Non-pigmented ciliary epithelial cell (primary cell): ENCODE data around the gene TNFRSF12A.

Experiments
- DNase-seq: peaks from one replicate; pipeline ENCODE4 v3.0.0-alpha.2; 2010; ENCODE audit warnings: low read depth

TNFRSF12A gene

GRCh38 chr16:3026609-3027488 lies 6.7 kb downstream of the TNFRSF12A start:
- no peak for DNase-seq

DNA sequence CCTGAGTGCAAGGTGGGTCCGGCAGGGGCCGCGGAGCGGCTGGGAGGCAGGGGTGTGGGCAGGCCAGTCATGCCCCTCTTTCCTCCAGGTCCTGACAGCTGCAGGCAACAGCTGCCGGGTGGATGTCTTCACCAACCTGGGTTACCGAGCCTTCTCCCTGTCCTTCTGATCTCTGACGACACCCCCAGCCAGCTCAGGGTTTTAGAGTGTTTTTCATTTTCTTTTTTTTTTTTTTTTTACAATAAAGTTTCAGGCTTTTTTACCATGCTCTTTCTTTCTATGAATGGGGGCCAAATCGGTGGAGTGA lies 7.3 kb downstream of the TNFRSF12A start:
- DNase-seq: no peak

- DNase-seq: peak; percentile 17
These were observed 8.0 kb downstream of the TNFRSF12A start for GRCh38 chr16:3027983-3028715.

GRCh38 chr16:3028716-3029319 lies 8.7 kb downstream of the TNFRSF12A start:
- DNase-seq: no peak

- no peak for DNase-seq
These were observed 9.5 kb downstream of the TNFRSF12A start for GRCh38 chr16:3029491-3030221.

GRCh38 chr16:3030222-3031212 lies 10.3 kb downstream of the TNFRSF12A start:
- no peak for DNase-seq

- DNase-seq: no peak
These were observed 12.5 kb downstream of the TNFRSF12A start for GRCh38 chr16:3032624-3033023.

DNA sequence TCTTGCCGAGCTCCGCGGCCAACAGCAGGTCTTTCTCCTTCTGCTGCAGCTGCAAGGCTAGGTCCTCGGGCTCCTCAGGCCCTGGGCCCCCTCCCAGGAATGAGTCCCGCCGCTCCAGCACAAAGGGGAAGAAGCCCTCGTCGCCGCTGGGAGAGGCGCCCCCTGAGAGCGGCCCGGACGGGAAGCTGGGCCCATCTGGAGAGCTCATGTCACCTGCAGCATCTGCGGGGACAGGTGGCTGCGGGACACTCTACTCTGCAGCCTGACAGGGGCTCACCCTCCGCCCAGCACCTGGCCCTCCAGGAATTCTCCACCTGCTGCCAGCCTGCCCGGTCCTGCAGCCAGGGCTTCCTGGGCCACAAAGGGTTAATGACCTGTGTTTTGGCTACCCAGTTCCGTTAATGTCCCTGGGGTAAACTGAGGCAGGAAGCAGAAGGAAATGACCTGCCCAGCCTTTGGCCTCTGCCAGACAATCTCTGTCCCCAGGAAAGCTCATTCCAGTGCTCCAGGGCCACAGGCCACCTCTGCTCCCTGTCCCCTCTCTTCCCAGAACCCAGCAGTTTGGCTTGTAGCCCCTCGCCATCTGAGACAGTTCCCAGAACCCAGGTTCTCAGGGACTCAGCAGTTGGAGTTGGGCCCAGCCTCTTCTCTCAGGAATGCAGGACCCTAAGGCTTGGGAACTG lies 15.3 kb downstream of the TNFRSF12A start:
- no peak for DNase-seq

- no peak for DNase-seq
These were observed 16.0 kb downstream of the TNFRSF12A start for GRCh38 chr16:3035972-3036725.

DNA sequence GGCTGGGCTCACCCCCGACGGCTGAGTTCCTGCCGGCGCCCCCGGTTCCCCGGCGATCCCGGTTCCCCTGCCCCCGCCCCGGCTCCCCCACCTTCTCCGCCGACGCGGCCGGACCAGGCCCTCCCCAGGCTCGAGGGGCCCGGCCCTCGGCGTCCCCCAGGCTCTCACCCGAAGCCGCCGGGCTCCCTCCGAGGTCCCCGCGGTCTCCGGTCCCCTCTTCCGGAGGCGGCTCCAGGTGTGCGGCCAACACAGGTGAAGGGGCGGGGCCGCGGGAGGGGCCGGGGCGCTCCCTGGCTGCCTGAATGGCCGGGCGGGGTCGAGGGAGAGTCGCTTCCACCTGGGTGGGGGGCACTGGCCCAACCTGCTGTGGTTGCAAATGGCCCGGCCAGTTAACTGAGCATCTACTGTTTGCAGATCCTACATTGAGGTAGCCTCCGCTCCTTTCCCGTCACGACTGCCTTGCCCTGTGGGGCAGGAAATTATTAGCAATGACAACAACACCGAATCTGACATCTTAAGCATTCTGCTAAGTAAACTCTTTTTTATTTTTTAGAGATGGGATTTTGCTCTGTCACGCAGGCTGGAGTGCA lies 16.7 kb downstream of the TNFRSF12A start, which contains the start of gene BICDL2:
BICDL2 (minus strand) TSS at position 219 of the 590 bp plus-strand sequence. CDS start 1,448 bp downstream, outside the sequence.
- no peak for DNase-seq

DNA sequence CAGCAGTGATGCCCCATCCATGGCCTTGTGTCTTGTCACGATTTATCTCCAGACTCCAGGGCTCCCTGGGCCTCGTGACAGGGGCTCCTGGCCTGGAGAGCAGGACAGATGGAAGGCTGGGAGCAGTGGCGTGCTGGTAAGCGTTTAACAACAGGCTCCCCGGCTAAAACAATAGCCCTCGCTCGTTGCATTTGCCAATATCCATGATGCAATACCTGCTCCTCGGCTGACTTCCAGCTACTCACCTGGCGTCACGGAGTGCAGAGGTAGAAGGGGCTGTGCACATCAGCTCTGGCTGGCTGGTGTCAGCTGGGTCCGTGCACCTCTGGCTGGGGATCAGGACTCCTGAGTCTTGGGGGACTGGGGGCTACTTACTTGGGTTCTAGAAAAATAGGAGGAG lies 18.1 kb downstream of the TNFRSF12A start:
- no peak for DNase-seq

GRCh38 chr16:3038896-3039295 lies 18.7 kb downstream of the TNFRSF12A start:
- DNase-seq: no peak

DNA sequence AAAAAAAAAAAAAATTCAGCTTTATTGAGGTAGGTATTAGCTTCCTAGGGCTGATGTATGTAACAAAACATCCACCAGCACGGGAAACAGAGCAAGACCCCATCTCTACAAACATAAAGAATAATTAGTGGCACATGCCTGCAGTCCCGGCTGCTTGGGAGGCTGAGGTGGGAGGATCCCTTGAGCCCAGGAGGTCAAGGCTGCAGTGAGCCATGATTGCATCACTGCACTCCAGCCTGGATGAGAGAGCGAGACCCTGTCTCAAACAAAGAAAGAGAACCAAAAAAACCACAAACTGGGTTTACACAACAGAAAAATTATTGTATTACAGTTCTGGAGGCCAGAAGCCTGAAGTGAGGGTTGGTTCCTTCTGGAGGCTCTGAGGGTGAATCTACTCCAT lies 22.2 kb downstream of the TNFRSF12A start:
- no peak for DNase-seq

DNA sequence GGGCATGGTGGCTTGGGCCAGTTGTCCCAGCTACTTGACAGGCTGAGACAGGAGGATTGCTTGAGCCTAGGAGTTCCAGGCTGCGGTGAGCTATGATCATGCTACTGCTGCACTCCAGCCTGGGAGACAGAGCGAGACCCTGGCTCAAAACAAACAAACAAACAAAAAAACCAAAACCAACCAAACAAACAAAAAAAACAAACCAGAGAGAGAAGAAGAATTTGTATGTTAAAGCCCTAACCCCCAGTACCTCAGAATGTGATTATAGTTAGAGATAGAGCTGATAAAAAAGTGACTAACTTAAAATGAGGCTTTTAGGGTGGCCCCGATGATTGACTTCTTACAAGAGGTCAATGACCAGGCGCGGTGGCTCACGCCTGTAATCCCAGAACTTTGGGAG lies 24.5 kb downstream of the TNFRSF12A start:
- DNase-seq: no peak

- no peak for DNase-seq
These were observed 25.8 kb downstream of the TNFRSF12A start, which contains the start of gene MMP25 for GRCh38 chr16:3045758-3046640. Gene MMP25 (plus strand): TSS chr16:3046561. CDS start chr16:3046918, 357 bp downstream.

DNA sequence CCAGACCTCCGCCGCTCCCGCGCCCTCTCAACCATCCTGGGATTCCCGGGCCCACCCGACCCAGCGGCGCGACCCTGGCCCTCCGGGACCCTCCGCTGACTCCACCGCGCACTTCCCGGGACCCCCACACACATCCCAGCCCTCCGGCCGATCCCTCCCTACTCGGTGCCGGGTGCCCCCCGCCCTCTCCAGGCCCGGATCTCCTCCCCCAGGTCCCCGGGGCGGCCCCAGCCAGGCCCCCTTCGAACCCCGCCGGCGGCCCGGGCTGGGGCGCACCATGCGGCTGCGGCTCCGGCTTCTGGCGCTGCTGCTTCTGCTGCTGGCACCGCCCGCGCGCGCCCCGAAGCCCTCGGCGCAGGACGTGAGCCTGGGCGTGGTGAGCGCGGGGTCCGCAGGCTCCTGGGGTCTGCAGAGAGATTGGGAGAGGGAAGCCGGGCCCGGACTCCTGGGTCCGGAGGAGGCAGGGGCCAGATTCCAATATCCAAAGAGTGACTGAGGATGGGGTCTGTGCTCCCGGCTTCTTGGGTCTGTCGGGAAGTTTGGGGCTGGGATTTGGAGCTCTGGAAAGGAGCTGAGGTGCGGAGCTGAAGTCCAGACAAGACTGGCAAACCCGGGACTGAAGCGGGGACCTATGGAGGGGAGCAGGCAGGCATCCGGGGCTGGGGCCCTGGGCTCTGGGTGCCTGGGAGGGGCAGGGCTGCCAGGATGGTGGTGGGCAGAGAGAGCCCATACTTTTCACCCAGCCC lies 26.6 kb downstream of the TNFRSF12A start:
- DNase-seq: no peak

DNA sequence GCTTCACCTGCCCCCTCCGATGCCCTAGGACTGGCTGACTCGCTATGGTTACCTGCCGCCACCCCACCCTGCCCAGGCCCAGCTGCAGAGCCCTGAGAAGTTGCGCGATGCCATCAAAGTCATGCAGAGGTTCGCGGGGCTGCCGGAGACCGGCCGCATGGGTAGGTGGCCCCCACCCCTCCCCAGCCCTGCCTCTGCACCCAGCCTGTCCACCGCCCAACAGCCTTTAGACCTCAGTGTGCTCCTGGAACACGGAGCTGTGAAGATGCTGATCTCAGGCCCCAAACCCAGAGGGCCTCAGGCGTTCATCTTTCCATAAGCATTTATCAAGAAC lies 27.2 kb downstream of the TNFRSF12A start:
- DNase-seq: no peak
